Psoas muscle (tissue), 8 donors: ENCODE results near the gene CST2. TPM values are rescaled to one million over a fixed set of nuclear protein-coding genes. Genes with fewer than 3 reads are reported as not detected.
"Not testable (repeated sequence)": the region's sequence is repeated elsewhere in the genome, so short reads cannot be mapped to it uniquely, and the experiment has no call there.

Source experiments
- ATAC-seq, 4 donors: fragments of 200-7000 bp; cut with Tn5 transposase; one replicate each; pipeline ENCODE4 v1.9.1; 2020; ENCODE audit warnings: moderate library complexity in 3 of 4, mild to moderate bottlenecking in 2 of 4
- DNase-seq, 2 donors: peaks; one replicate each; pipeline ENCODE4 v3.0.0-alpha.2; 2020
- H3K27ac ChIP-seq: fragments of 200-600 bp; one replicate; pipeline ENCODE4 v1.8.0; 2022
- H3K27me3 ChIP-seq, 3 donors: fragments of 200-600 bp in 1 of 3; one replicate each; pipeline versions ENCODE4 v1.6.1 to v1.8.0; 2013 to 2022; ENCODE audit warnings: low read length in 2 of 3, mild to moderate bottlenecking in 2 of 3, moderate library complexity in 1 of 3; ENCODE audit not compliant: insufficient read depth in 3 of 3
- H3K36me3 ChIP-seq, 2 donors: fragments of 200-600 bp in 1 of 2; one replicate each; pipeline versions ENCODE4 v1.6.1 to v1.8.0; 2013 to 2022; ENCODE audit warnings: low read depth in 1 of 2, mild to moderate bottlenecking in 1 of 2, moderate library complexity in 1 of 2; ENCODE audit not compliant: insufficient read depth in 1 of 2
- H3K4me1 ChIP-seq: fragments of 200-600 bp; one replicate; pipeline ENCODE4 v1.8.0; 2022
- H3K4me3 ChIP-seq: fragments of 200-600 bp; one replicate; pipeline ENCODE4 v1.8.0; 2022; ENCODE audit warnings: mild to moderate bottlenecking
- H3K9me3 ChIP-seq: fragments of 200-600 bp; one replicate; pipeline ENCODE4 v1.8.0; 2022
- CTCF ChIP-seq: fragments of 200-600 bp; IDR thresholded peaks from one replicate; pipeline ENCODE4 v1.8.0; 2022; ENCODE audit warnings: antibody characterized with exemption
- WGBS, 3 donors: extraction: QIAGEN DNeasy Blood & Tissue Kit; methylation state at CpG; one replicate each; pipeline versions ENCODE4 v1.1.6 to v1.1.7; 2013; 5-methylcytosine and 5-hydroxymethylcytosine counted together
- intact Hi-C, 2 donors: fragments of 100-400 bp; cut with DNase I; formaldehyde crosslinking; loops; one replicate each; pipeline versions ENCODE4 v1.11.0 to v1.14.2; 2022
- polyA plus RNA-seq, 3 donors: library from polyadenylated mRNA; stranded (reverse); fragments of 200-250 nt; gene quantifications; one replicate each; pipeline ENCODE4 v1.2.3, GENCODE V29; 2013
- total RNA-seq, 4 donors: library from RNA; stranded (reverse); fragmentation: NEBNext Ultra II Directional in 2 of 4; extraction: Animal tissue kit (Norgen Biotek cat#: 25700) in 2 of 4; gene quantifications; one replicate each; pipeline versions ENCODE4 v1.2.1 to v1.2.4, GENCODE V29; 2021 to 2023
- donor health status: healthy with polysubstance abuse.
- donor health status: DM: no; HTN: no; CAD: no; lungs with moderate emphysema.
- donor health status: Bipolar disorder and iron deficiency.
- donor health status: healthy.
- donor health status: DM: yes; HTN: yes; CAD: no.
- donor health status: DM: no; HTN: no; CAD: no.
- donor health status: DM: no; HTN: no; CAD: no.
- donor health status: DM: yes; HTN: yes; CAD: no.

The CST2 gene
- total and polyA plus RNA-seq, 7 donors: not detected

DNA sequence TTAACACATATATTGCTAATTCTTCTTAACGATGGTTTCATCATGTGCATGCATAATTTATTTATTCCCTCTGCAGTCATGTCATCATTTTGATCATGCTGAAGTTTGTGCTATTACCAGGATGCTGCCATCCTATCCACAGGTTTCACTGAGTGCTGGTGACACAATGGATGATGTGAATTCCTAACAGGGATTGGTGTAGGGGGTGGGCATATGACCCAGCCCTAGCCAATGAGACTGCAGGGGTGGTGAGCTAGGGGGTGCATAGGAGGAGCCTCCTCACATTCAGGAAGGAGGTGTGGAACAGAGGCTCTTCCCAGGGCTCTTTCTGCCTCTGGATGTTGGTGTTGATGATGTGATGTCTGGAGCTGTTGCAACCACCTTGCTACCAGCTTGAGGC is 45.5 kb upstream of the CST2 start:
- intact Hi-C loops: no loop called here
- Histone ChIP-seq H3K4me1 (no peaks in the 10 kb centered on the region), H3K4me3 (no peak overlapping the region), H3K36me3 (no peaks in the 10 kb centered on the region), H3K9me3 (no peaks in the 10 kb centered on the region), H3K27me3 (peaks cover 0 to 14% (median 5%) of the 10 kb centered on the region in 3 donors), H3K27ac (no peak overlapping the region)
- no peak for TF ChIP-seq CTCF
- ATAC-seq: no peak
- no peak for DNase-seq
- WGBS, 3 donors: 86 to 100% (median 94%) methylated on average over 1 of the region's 1 CpG

- Histone ChIP-seq H3K27me3 (peaks cover 0 to 14% (median 5%) of the 10 kb centered on the region in 3 donors), H3K4me1 (no peaks in the 10 kb centered on the region), H3K4me3 (no peak overlapping the region), H3K9me3 (no peaks in the 10 kb centered on the region), H3K27ac (no peak overlapping the region), H3K36me3 (no peaks in the 10 kb centered on the region)
- ATAC-seq (no peak), DNase-seq (no peak)
- TF ChIP-seq CTCF: no peak
- WGBS, 3 donors: 26 to 36% (median 27%) methylated on average over 4 of the region's 4 CpGs
- intact Hi-C loops: no loop called here
Measured at GRCh38 chr20:23870461-23870860, 43.9 kb upstream of the CST2 start.

GRCh38 chr20:23869520-23869919 is 43.0 kb upstream of the CST2 start:
- intact Hi-C loops: no loop called here

GRCh38 chr20:23868321-23868720 is 41.8 kb upstream of the CST2 start:
- intact Hi-C loops: no loop called here
- Histone ChIP-seq H3K36me3 (no peaks in the 10 kb centered on the region), H3K27ac (no peak overlapping the region), H3K4me1 (no peaks in the 10 kb centered on the region), H3K27me3 (peaks cover 0 to 14% (median 5%) of the 10 kb centered on the region in 3 donors), H3K9me3 (no peaks in the 10 kb centered on the region), H3K4me3 (no peak overlapping the region)
- ATAC-seq (no peak), DNase-seq (no peak)
- 24 to 31% (median 25%) methylated on average over 5 of the region's 5 CpGs for WGBS, 3 donors
- no peak for TF ChIP-seq CTCF

More at GRCh38 chr20:23869520-23869919, 43.0 kb upstream of the CST2 start:
- ATAC-seq (no peak), DNase-seq (no peak)
- no peak overlapping the region for H3K27ac ChIP-seq
- H3K9me3 ChIP-seq: no peaks in the 10 kb centered on the region
- H3K4me3 ChIP-seq: no peak overlapping the region
- no peaks in the 10 kb centered on the region for H3K4me1 ChIP-seq
- H3K36me3 ChIP-seq: no peaks in the 10 kb centered on the region
- no peak for TF ChIP-seq CTCF
- 63 to 67% (median 64%) methylated on average over 2 of the region's 2 CpGs for whole genome bisulfite sequencing, 3 donors
- peaks cover 0 to 14% (median 5%) of the 10 kb centered on the region in 3 donors for H3K27me3 ChIP-seq

- TF ChIP-seq CTCF: no peak
- H3K27ac ChIP-seq: no peak overlapping the region
- ATAC-seq (no peak), DNase-seq (no peak)
- H3K27me3 ChIP-seq: peaks cover 0 to 14% (median 5%) of the 10 kb centered on the region in 3 donors
- peaks cover 4% of the 10 kb centered on the region for H3K9me3 ChIP-seq
- H3K4me1 ChIP-seq: no peaks in the 10 kb centered on the region
- intact Hi-C loops: no loop called here
- no peak overlapping the region for H3K4me3 ChIP-seq
- no peaks in the 10 kb centered on the region for H3K36me3 ChIP-seq
- WGBS, 3 donors: 49 to 58% (median 50%) methylated on average over 8 to 9 of the region's 9 CpGs
Measured at GRCh38 chr20:23867152-23867776, 40.7 kb upstream of the CST2 start.

DNA sequence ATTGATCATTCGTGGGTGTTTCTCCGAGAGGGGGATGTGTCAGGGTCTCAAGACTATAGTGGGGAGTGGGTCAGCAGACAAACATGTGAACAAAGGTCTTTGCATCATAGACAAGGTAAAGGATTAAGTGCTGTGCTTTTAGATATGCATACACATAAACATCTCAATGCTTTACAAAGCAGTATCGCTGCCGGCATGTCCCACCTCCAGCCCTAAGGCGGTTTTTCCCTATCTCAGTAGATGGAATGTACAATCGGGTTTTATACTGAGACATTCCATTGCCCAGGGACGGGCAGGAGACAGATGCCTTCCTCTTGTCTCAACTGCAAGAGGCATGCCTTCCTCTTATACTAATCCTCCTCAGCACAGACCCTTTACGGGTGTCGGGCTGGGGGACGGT is 34.2 kb upstream of the CST2 start:
- WGBS, 3 donors: 45 to 50% (median 48%) methylated on average over 9 of the region's 10 CpGs
- DNase-seq: not testable (repeated sequence)

More for the DNA sequence above, 34.2 kb upstream of the CST2 start:
- H3K4me1 ChIP-seq, intact Hi-C loops, H3K27ac ChIP-seq, ATAC-seq, H3K27me3 ChIP-seq, H3K4me3 ChIP-seq, H3K36me3 ChIP-seq, H3K9me3 ChIP-seq: not testable (repeated sequence)
